ENCODE data around the gene AURKAIP1.

DNA sequence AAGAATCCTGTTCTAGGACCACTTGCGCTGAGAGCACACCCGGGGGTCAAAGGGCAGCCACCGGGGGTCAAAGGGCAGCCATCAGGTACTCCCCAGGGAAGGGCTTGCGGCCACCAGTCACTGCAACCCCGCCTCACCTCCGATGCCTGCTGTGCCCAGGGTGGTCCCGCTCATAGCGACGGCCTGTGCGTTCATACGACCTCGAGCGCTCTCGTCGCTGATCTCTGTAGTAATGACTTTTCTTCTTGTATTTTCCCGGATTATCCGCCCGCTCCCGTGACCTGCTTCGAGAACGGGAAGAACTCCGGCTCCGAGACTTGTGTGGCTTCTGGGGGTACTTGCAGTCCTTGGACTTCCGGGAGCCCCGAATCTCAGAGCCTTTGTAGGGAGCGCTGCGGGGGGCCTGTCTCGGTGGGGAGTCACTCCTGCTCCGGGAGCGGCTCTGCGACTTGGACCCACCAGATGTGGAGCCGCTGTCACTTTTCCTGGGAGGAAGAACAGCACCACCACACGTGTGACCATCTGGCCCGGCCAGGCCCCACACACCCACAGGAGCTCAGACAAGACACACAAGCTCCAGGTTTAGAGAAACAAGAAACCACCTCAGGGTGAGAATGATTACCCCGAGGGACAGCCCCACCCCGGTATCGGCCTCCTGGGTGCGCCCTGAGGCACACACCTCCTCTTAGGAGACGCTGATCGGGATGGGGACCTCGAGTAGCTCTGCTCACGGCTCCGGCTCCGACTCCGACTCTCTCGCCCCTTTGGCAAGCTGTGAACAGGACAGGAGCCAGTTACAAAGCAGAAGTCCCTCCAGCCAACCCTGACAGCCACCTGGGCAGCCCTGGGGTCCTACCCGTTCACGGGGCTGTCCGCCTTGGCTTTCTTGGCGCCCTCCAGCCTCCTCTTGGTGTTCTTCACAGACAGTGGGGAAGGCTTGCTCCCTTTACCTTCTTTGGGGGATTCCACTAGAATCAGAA, 12.4 kb upstream of the AURKAIP1 start:
- TF ChIP-seq, protein P1, sequence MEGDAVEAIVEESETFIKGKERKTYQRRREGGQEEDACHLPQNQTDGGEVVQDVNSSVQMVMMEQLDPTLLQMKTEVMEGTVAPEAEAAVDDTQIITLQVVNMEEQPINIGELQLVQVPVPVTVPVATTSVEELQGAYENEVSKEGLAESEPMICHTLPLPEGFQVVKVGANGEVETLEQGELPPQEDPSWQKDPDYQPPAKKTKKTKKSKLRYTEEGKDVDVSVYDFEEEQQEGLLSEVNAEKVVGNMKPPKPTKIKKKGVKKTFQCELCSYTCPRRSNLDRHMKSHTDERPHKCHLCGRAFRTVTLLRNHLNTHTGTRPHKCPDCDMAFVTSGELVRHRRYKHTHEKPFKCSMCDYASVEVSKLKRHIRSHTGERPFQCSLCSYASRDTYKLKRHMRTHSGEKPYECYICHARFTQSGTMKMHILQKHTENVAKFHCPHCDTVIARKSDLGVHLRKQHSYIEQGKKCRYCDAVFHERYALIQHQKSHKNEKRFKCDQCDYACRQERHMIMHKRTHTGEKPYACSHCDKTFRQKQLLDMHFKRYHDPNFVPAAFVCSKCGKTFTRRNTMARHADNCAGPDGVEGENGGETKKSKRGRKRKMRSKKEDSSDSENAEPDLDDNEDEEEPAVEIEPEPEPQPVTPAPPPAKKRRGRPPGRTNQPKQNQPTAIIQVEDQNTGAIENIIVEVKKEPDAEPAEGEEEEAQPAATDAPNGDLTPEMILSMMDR (IDR thresholded peaks at IDR 0.05) = no peak
- TF ChIP-seq POLR2A (IDR thresholded peaks at IDR 0.05) = no peak
